H1 (cell line): ENCODE measurements around the gene ZNF232. TPM values are rescaled to one million over a fixed set of nuclear protein-coding genes. Genes with fewer than 3 reads are reported as not detected.
A peak's percentile ranks its signal among the peaks of the same experiment; 100 is the strongest.
"Not testable (repeated sequence)": the region's sequence is repeated elsewhere in the genome, so short reads cannot be mapped to it uniquely, and the experiment has no call there.

ENCODE experiments used
- CTCF ChIA-PET: fragments of 300-600 bp; sonication (Branson Sonifier 250); formaldehyde crosslinking; loops from one replicate; lab custom pipeline; 2021; ENCODE audit not compliant: partially characterized antibody; lab: Charles Lee
- POLR2A ChIA-PET: fragments of 300-600 bp; sonication (Branson Sonifier 250); formaldehyde crosslinking; loops from one replicate; lab custom pipeline; 2021; ENCODE audit warnings: inconsistent platforms; ENCODE audit not compliant: partially characterized antibody; lab: Charles Lee
- DNase-seq, 2 experiments: peaks; one replicate each; pipeline versions ENCODE4 v3.0.0 to v3.0.0-alpha.2; 2010 to 2022; ENCODE audit warnings: low spot score in 2 of 2, low read depth in 1 of 2, mixed read lengths in 1 of 2
- FAIRE-seq: peaks from 2 replicates; lab custom pipeline; 2011; peaks lifted over from hg19 to GRCh38; lab: Jason Lieb, UNC
- H2AFZ ChIP-seq: 2 replicates; pipeline ENCODE4 v1.8.1; 2012; ENCODE audit warnings: low read length, inconsistent platforms
- H2AK5ac ChIP-seq: 2 replicates; pipeline ENCODE4 v1.6.1; 2013; ENCODE audit warnings: low read depth, low read length
- H2BK120ac ChIP-seq: replicated peaks from 2 replicates; pipeline ENCODE3; 2013; ENCODE audit warnings: low read depth, low read length, inconsistent platforms
- H2BK12ac ChIP-seq: 2 replicates; pipeline ENCODE4 v1.6.1; 2013; ENCODE audit warnings: low read depth, low read length
- H2BK15ac ChIP-seq: 2 replicates; pipeline ENCODE4 v1.6.1; 2013; ENCODE audit warnings: low read length
- H2BK20ac ChIP-seq: 2 replicates; pipeline ENCODE4 v1.6.1; 2013; ENCODE audit warnings: low read length
- H2BK5ac ChIP-seq: 2 replicates; pipeline ENCODE4 v1.6.1; 2013; ENCODE audit warnings: low read depth, low read length
- H3K14ac ChIP-seq: 2 replicates; pipeline ENCODE4 v1.6.1; 2013; ENCODE audit warnings: inconsistent platforms; ENCODE audit not compliant: insufficient read length
- H3K18ac ChIP-seq: 2 replicates; pipeline ENCODE4 v1.6.1; 2013; ENCODE audit warnings: low read length; ENCODE audit errors: extremely low read depth
- H3K23ac ChIP-seq: 2 replicates; pipeline ENCODE4 v1.6.1; 2013; ENCODE audit warnings: inconsistent platforms; ENCODE audit not compliant: insufficient read length
- H3K23me2 ChIP-seq: 2 replicates; pipeline ENCODE4 v1.6.1; 2013; ENCODE audit warnings: low read depth, low read length
- H3K27ac ChIP-seq: 2 replicates; pipeline ENCODE4 v1.6.1; 2011; ENCODE audit warnings: low read depth, low read length, inconsistent platforms
- H3K27me3 ChIP-seq, 4 experiments: replicated peaks in 1 of 4; 1 replicate in 1 of 4; 2 replicates in 3 of 4; pipeline versions ENCODE4 v1.6.1 to v1.8.1; 2011 to 2013; ENCODE audit warnings: low read length in 3 of 4, mild to moderate bottlenecking in 3 of 4, inconsistent platforms in 2 of 4, mixed read lengths in 2 of 4, moderate library complexity in 1 of 4; ENCODE audit not compliant: control insufficient read depth in 3 of 4, insufficient read depth in 3 of 4; ENCODE audit errors: extremely low read depth in 1 of 4
- H3K36me3 ChIP-seq, 4 experiments: 2 replicates each; pipeline versions ENCODE4 v1.6.1 to v1.8.1; 2011 to 2013; ENCODE audit warnings: mild to moderate bottlenecking in 4 of 4, low read length in 3 of 4, moderate library complexity in 2 of 4, control low read depth in 1 of 4, inconsistent platforms in 1 of 4; ENCODE audit not compliant: insufficient read depth in 4 of 4, control insufficient read depth in 2 of 4
- H3K4ac ChIP-seq: replicated peaks from 2 replicates; pipeline ENCODE3; 2013; ENCODE audit warnings: low read length, low read depth, mixed read lengths, inconsistent platforms; ENCODE audit not compliant: insufficient read length
- H3K4me1 ChIP-seq, 4 experiments: replicated peaks in 1 of 4; 1 replicate in 1 of 4; 2 replicates in 3 of 4; pipeline versions ENCODE4 v1.6.1 to v1.8.1; 2011 to 2013; ENCODE audit warnings: low read length in 3 of 4, inconsistent platforms in 2 of 4, mixed read lengths in 1 of 4; ENCODE audit not compliant: insufficient read depth in 4 of 4, control insufficient read depth in 3 of 4
- H3K4me2 ChIP-seq, 2 experiments: 2 replicates each; pipeline versions ENCODE4 v1.6.1 to v1.8.1; 2011 to 2013; ENCODE audit warnings: low read depth in 2 of 2, low read length in 2 of 2, control low read depth in 1 of 2, inconsistent platforms in 1 of 2, mild to moderate bottlenecking in 1 of 2; ENCODE audit not compliant: insufficient read depth in 1 of 2
- H3K4me3 ChIP-seq, 4 experiments: fragments of 200-600, 300-600 bp in 1 of 4; sonication (generic), shearing (Covaris generic), sonication (Bioruptor Twin) in 1 of 4; 2 replicates each; pipeline versions ENCODE4 v1.5.1 to v1.8.1; 2011 to 2016; ENCODE audit warnings: low read length in 4 of 4, low read depth in 3 of 4, control low read depth in 2 of 4, inconsistent platforms in 2 of 4, mild to moderate bottlenecking in 2 of 4, mixed read lengths in 1 of 4, moderate library complexity in 1 of 4; ENCODE audit not compliant: insufficient read depth in 2 of 4; ENCODE audit errors: extremely low read depth in 1 of 4
- H3K56ac ChIP-seq: replicated peaks from 2 replicates; pipeline ENCODE3; 2013; ENCODE audit warnings: low read depth, mild to moderate bottlenecking, mixed read lengths, low read length, inconsistent platforms; ENCODE audit not compliant: insufficient read length
- H3K79me1 ChIP-seq: 2 replicates; pipeline ENCODE4 v1.6.1; 2013; ENCODE audit warnings: low read depth, low read length, control low read depth
- H3K79me2 ChIP-seq, 2 experiments: 2 replicates each; pipeline versions ENCODE4 v1.6.1 to v1.8.1; 2012 to 2013; ENCODE audit warnings: low read length in 2 of 2, mild to moderate bottlenecking in 2 of 2, inconsistent platforms in 1 of 2; ENCODE audit not compliant: insufficient read depth in 2 of 2, control insufficient read depth in 1 of 2
- H3K9ac ChIP-seq, 4 experiments: replicated peaks in 1 of 4; 1 replicate in 1 of 4; 2 replicates in 3 of 4; pipeline versions ENCODE4 v1.6.1 to v1.8.1; 2011 to 2013; ENCODE audit warnings: low read depth in 3 of 4, low read length in 3 of 4, control low read depth in 2 of 4, mild to moderate bottlenecking in 2 of 4, moderate library complexity in 2 of 4, inconsistent platforms in 1 of 4; ENCODE audit errors: extremely low read depth in 1 of 4
- H3K9me3 ChIP-seq, 2 experiments: 2 replicates each; pipeline versions ENCODE4 v1.6.1 to v1.8.1; 2012 to 2013; ENCODE audit warnings: mild to moderate bottlenecking in 2 of 2, moderate library complexity in 2 of 2, control low read depth in 1 of 2, inconsistent platforms in 1 of 2, low read depth in 1 of 2, low read length in 1 of 2, mixed read lengths in 1 of 2; ENCODE audit not compliant: insufficient read depth in 2 of 2
- H4K20me1 ChIP-seq, 2 experiments: replicated peaks in 1 of 2; 2 replicates each; pipeline versions ENCODE3 to v1.8.1; 2011 to 2013; ENCODE audit warnings: inconsistent platforms in 2 of 2, low read length in 2 of 2, mild to moderate bottlenecking in 1 of 2; ENCODE audit not compliant: insufficient read depth in 2 of 2, control insufficient read depth in 1 of 2
- H4K5ac ChIP-seq: 2 replicates; pipeline ENCODE4 v1.6.1; 2013; ENCODE audit warnings: low read length, low read depth, mixed read lengths, inconsistent platforms; ENCODE audit not compliant: insufficient read length
- H4K8ac ChIP-seq: 2 replicates; pipeline ENCODE4 v1.8.0; 2013; ENCODE audit warnings: mild to moderate bottlenecking, moderate library complexity, low read length, inconsistent platforms; ENCODE audit not compliant: insufficient read depth; ENCODE audit errors: extremely low read depth
- H4K91ac ChIP-seq: replicated peaks from 2 replicates; pipeline ENCODE3; 2013; ENCODE audit warnings: low read length, mixed read lengths, inconsistent platforms; ENCODE audit not compliant: insufficient read length
- WGBS, 2 experiments: shearing (Covaris generic) in 1 of 2; methylation state at CpG; one replicate each; pipeline versions ENCODE4 v1.1.6 to v1.1.7; 2013 to 2015; ENCODE audit warnings: low lambda C conversion rate in 2 of 2, mixed read lengths in 2 of 2, inconsistent platforms in 1 of 2, low coverage in 1 of 2, missing lambda C conversion rate in 1 of 2; ENCODE audit not compliant: insufficient replicate concordance in 2 of 2, insufficient coverage in 1 of 2, insufficient read length in 1 of 2; ENCODE audit errors: extremely low coverage in 1 of 2, missing lambda C conversion rate in 1 of 2; 5-methylcytosine and 5-hydroxymethylcytosine counted together
- polyA plus RNA-seq, 7 experiments: library from polyadenylated mRNA; depleted of rRNA in 3 of 7; stranded (reverse) in 5 of 7; unstranded in 2 of 7; fragments of >200 nt in 5 of 7; fragments of 200-250 nt in 2 of 7; gene quantifications; 1 replicate in 5 of 7; 2 replicates in 1 of 7; 4 replicates in 1 of 7; pipeline versions ENCODE4 v1.2.1 to v1.2.3, GENCODE V29; 2011 to 2013; ENCODE audit warnings: missing spikeins in 2 of 7, mixed read lengths in 2 of 7
- total RNA-seq: library from RNA; stranded (reverse); fragmentation: NEBNext Ultra II Directional; extraction: Animal tissue kit (Norgen Biotek cat#: 25700); gene quantifications from 2 replicates; pipeline ENCODE4 v1.2.1, GENCODE V29; 2021

The ZNF232 gene
- total and polyA plus RNA-seq, 2 of the 8 experiments (the other 6 are each of a cell fraction or from before 2014, with no cell fraction given), result 11.1 to 41.0 TPM

GRCh38 chr17:5131799-5132502 lies 20.3 kb upstream of the ZNF232 start:
- H2BK12ac ChIP-seq, H2BK20ac ChIP-seq, H2AFZ ChIP-seq, H4K91ac ChIP-seq, H3K14ac ChIP-seq, H3K56ac ChIP-seq, H3K27me3 ChIP-seq, H3K36me3 ChIP-seq, H3K4me3 ChIP-seq, CTCF ChIA-PET, H4K5ac ChIP-seq, H3K18ac ChIP-seq, H2BK15ac ChIP-seq, H3K79me2 ChIP-seq, H3K9ac ChIP-seq, H4K20me1 ChIP-seq, H3K9me3 ChIP-seq, H3K79me1 ChIP-seq, H2BK5ac ChIP-seq, FAIRE-seq, H3K4ac ChIP-seq, H2BK120ac ChIP-seq, H3K23ac ChIP-seq, H3K4me2 ChIP-seq, H3K27ac ChIP-seq, H3K23me2 ChIP-seq, H3K4me1 ChIP-seq, H2AK5ac ChIP-seq: not testable (repeated sequence)
- POLR2A ChIA-PET, result interaction anchor here (1.4 kb wide), 1 partner anchor 9 kb away, joined by 3 read pairs; no protein-coding TSS in a partner anchor
- WGBS, 2 experiments, result 90% methylated on average over 10 of the region's 16 CpGs; no CpG with 5 or more reads in 1 of the 2 experiments
- DNase-seq, result peak in 1 of 2 experiments; percentile 28
- peak overlapping the region; percentile 51; the same call in 1 of the 2 replicates for H4K8ac ChIP-seq
